KMS-11 (cell line): ENCODE measurements around the gene TMEM131L.

Experiments
- H2AFZ ChIP-seq: fragments of 200-600 bp; sonication (generic); 2 replicates; pipeline ENCODE4 v1.6.1; 2016; ENCODE audit warnings: antibody characterized with exemption, mixed run types, low read depth
- H3K27ac ChIP-seq: fragments of 200-600 bp; sonication (generic); 2 replicates; pipeline ENCODE4 v1.6.1; 2016; ENCODE audit warnings: mild to moderate bottlenecking, mixed run types
- H3K27me3 ChIP-seq: fragments of 200-600 bp; sonication (generic); 2 replicates; pipeline ENCODE4 v1.6.1; 2017; ENCODE audit warnings: mild to moderate bottlenecking, low read depth, mixed run types, moderate library complexity; ENCODE audit not compliant: insufficient read depth
- H3K36me3 ChIP-seq: fragments of 200-600 bp; sonication (generic); 2 replicates; pipeline ENCODE4 v1.6.1; 2017; ENCODE audit warnings: mild to moderate bottlenecking, mixed run types; ENCODE audit not compliant: insufficient read depth
- H3K4me1 ChIP-seq: fragments of 200-600 bp; sonication (generic); 2 replicates; pipeline ENCODE4 v1.6.1; 2016; ENCODE audit warnings: mild to moderate bottlenecking, low read depth, mixed run types; ENCODE audit not compliant: poor library complexity, severe bottlenecking
- H3K4me2 ChIP-seq: fragments of 200-600 bp; sonication (generic); 2 replicates; pipeline ENCODE4 v1.7.0; 2016; ENCODE audit warnings: mild to moderate bottlenecking, mixed run types
- H3K4me3 ChIP-seq: fragments of 200-600 bp; sonication (generic); IDR thresholded peaks from 2 replicates; pipeline ENCODE4 v1.6.1; 2017; ENCODE audit warnings: low read depth, low read length, mixed read lengths; ENCODE audit not compliant: insufficient read depth
- H3K79me2 ChIP-seq: fragments of 200-600 bp; sonication (generic); 2 replicates; pipeline ENCODE4 v1.6.1; 2016; ENCODE audit warnings: low read depth, mixed run types; ENCODE audit not compliant: insufficient read depth
- H3K9ac ChIP-seq: fragments of 200-600 bp; sonication (generic); 2 replicates; pipeline ENCODE4 v1.6.1; 2016; ENCODE audit warnings: mild to moderate bottlenecking, mixed run types
- H4K20me1 ChIP-seq: fragments of 200-600 bp; sonication (generic); 2 replicates; pipeline ENCODE4 v1.6.1; 2016; ENCODE audit warnings: mild to moderate bottlenecking, mixed run types; ENCODE audit not compliant: insufficient read depth
- CTCF ChIP-seq: fragments of 200-600 bp; sonication (generic); conservative IDR thresholded peaks from 2 replicates; pipeline ENCODE4 v1.6.1; 2017; ENCODE audit warnings: low read depth, mild to moderate bottlenecking, antibody characterized with exemption, low read length, moderate library complexity, mixed read lengths

Gene TMEM131L

GRCh38 chr4:153535772-153536513 is 69.8 kb downstream of the TMEM131L start:
- Histone ChIP-seq H3K27ac (no peak overlapping the region), H3K9ac (no peak overlapping the region), H3K4me1 (peaks cover 2% of the 10 kb centered on the region), H3K4me2 (no peak overlapping the region), H2AFZ (no peak overlapping the region), H3K79me2 (no peaks in the 10 kb centered on the region), H3K27me3 (no peaks in the 10 kb centered on the region), H3K36me3 (no peaks in the 10 kb centered on the region), H4K20me1 (no peaks in the 10 kb centered on the region), H3K4me3 (no peak overlapping the region)
- TF ChIP-seq CTCF, result no peak

DNA sequence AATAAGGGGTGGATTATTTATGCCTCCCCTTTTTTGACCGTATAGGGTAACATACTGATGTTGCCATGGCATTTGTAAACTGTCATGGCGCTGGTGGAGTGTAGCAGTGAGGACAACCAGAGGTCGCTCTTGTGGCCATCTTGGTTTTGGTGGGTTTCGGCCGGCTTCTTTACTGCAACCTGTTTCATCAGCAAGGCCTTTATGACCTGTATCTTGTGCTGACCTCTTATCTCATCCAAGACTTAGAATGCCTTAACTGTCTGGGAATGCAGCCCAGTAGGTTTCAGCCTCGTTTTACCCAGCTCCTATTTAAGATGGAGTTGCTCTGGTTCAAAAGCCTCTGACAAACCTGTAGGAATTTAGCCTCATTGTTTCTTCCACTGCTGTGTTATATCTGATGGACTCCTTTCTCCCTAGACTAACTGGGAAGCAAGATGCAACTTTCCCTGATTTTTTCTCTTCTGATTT is 71.4 kb downstream of the TMEM131L start:
- H3K4me2 ChIP-seq, result no peak overlapping the region
- H3K9ac ChIP-seq, result no peak overlapping the region
- TF ChIP-seq CTCF, result no peak
- no peaks in the 10 kb centered on the region for H3K36me3 ChIP-seq
- H3K27ac ChIP-seq, result no peak overlapping the region
- no peaks in the 10 kb centered on the region for H4K20me1 ChIP-seq
- H3K27me3 ChIP-seq, result no peaks in the 10 kb centered on the region
- no peak overlapping the region for H3K4me3 ChIP-seq
- H2AFZ ChIP-seq, result no peak overlapping the region
- no peaks in the 10 kb centered on the region for H3K79me2 ChIP-seq
- peaks cover 8% of the 10 kb centered on the region for H3K4me1 ChIP-seq

- no peak overlapping the region for H3K4me2 ChIP-seq
- no peak overlapping the region for H3K27ac ChIP-seq
- peaks cover 8% of the 10 kb centered on the region for H3K4me1 ChIP-seq
- H2AFZ ChIP-seq, result no peak overlapping the region
- no peaks in the 10 kb centered on the region for H3K27me3 ChIP-seq
- H3K36me3 ChIP-seq, result no peaks in the 10 kb centered on the region
- no peaks in the 10 kb centered on the region for H4K20me1 ChIP-seq
- TF ChIP-seq CTCF, result no peak
- H3K9ac ChIP-seq, result no peak overlapping the region
- no peaks in the 10 kb centered on the region for H3K79me2 ChIP-seq
- H3K4me3 ChIP-seq, result no peak overlapping the region
Observed at GRCh38 chr4:153538487-153539357, 72.6 kb downstream of the TMEM131L start.

GRCh38 chr4:153539422-153539821 is 73.3 kb downstream of the TMEM131L start:
- H3K4me1 ChIP-seq, result peaks cover 8% of the 10 kb centered on the region

More at GRCh38 chr4:153539422-153539821, 73.3 kb downstream of the TMEM131L start:
- H3K27me3 ChIP-seq, result no peaks in the 10 kb centered on the region
- H4K20me1 ChIP-seq, result no peaks in the 10 kb centered on the region
- H3K9ac ChIP-seq, result no peak overlapping the region
- H3K4me2 ChIP-seq, result no peak overlapping the region
- H3K4me3 ChIP-seq, result no peak overlapping the region
- H3K27ac ChIP-seq, result no peak overlapping the region
- no peaks in the 10 kb centered on the region for H3K36me3 ChIP-seq
- TF ChIP-seq CTCF, result no peak
- H3K79me2 ChIP-seq, result no peaks in the 10 kb centered on the region
- H2AFZ ChIP-seq, result no peak overlapping the region
